ENCODE measurements around the gene SRRM2.

SRRM2 gene

DNA sequence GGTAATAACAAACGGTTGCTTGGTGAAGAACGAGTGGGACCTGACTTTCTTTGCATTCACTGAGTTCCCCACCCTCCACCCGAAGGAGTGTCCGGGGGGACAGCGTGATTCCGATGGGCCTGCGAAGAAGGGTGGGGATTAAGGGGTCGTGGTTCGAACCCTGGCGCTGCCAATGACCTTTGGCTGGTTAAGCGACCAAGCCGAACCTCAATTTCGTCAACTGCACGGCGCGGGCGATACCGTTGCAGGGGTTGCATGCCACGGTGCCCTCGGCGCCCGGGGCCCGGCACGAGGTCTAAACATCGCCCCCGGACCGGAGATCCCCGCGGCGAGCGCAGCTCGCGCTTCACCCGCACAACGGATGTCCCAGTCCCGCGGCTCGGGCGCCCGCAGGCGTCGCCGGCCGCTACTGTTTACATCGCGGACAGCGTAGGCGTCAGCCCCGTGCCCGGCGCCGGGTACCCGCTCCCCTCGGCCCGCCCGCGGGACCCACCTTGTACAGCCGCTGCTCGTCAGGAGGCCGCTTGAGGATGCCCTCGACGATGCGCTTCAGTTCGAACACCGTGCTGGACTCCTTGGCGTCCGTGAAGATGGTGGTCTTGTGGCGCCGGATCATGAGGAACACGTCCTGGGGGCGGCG lies 24.2 kb downstream of the SRRM2 start:
- TF ChIP-seq, protein P1, sequence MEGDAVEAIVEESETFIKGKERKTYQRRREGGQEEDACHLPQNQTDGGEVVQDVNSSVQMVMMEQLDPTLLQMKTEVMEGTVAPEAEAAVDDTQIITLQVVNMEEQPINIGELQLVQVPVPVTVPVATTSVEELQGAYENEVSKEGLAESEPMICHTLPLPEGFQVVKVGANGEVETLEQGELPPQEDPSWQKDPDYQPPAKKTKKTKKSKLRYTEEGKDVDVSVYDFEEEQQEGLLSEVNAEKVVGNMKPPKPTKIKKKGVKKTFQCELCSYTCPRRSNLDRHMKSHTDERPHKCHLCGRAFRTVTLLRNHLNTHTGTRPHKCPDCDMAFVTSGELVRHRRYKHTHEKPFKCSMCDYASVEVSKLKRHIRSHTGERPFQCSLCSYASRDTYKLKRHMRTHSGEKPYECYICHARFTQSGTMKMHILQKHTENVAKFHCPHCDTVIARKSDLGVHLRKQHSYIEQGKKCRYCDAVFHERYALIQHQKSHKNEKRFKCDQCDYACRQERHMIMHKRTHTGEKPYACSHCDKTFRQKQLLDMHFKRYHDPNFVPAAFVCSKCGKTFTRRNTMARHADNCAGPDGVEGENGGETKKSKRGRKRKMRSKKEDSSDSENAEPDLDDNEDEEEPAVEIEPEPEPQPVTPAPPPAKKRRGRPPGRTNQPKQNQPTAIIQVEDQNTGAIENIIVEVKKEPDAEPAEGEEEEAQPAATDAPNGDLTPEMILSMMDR (IDR thresholded peaks at IDR 0.05; ENCODE audit: extremely low read depth, missing control alignments), result no peak
- DNase-seq (ENCODE audit: low spot score), result peak; percentile 66

DNA sequence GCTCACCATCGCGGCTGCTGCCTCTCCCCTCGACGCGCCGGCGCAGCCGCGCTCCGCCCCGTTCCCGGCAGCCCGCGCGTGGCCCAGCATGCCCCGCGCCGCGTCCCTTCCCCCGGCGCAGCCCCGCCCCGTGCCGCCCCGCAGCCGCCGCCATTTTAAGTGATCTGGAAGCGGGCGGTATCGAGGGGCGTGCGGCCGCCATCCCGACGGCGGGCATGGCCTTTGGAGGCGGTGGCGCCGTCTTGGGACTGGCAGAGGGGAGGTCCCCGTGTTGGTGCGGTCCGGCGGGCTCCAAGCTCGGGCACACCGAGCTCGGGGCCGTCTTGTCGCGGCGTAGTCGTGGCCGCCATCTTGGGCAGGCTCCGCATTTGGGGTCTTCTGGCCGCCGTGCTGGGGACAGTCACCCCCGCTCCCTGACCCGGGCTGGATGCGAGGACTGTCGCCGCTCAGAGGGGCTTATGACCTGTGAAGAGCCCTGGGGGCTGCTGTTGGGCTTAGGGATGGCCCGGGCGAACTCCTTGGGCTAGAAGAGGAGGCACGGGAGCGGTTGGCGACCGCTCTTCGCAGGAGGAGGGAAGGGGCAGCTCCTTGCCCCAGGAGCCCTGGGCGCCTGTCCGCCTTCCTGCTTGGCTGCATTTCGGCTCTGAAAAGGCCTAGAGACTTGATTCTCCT lies 24.9 kb downstream of the SRRM2 start, which contains the start of gene ELOB:
Gene ELOB, minus strand, starts transcription at position 50 of the 672 bp plus-strand sequence. Its CDS starts 41 bp downstream, at position 9.
- peak; percentile 99 for DNase-seq (ENCODE audit: low spot score)
- TF ChIP-seq, protein P1 (IDR thresholded peaks at IDR 0.05; ENCODE audit: extremely low read depth, missing control alignments), result no peak

DNA sequence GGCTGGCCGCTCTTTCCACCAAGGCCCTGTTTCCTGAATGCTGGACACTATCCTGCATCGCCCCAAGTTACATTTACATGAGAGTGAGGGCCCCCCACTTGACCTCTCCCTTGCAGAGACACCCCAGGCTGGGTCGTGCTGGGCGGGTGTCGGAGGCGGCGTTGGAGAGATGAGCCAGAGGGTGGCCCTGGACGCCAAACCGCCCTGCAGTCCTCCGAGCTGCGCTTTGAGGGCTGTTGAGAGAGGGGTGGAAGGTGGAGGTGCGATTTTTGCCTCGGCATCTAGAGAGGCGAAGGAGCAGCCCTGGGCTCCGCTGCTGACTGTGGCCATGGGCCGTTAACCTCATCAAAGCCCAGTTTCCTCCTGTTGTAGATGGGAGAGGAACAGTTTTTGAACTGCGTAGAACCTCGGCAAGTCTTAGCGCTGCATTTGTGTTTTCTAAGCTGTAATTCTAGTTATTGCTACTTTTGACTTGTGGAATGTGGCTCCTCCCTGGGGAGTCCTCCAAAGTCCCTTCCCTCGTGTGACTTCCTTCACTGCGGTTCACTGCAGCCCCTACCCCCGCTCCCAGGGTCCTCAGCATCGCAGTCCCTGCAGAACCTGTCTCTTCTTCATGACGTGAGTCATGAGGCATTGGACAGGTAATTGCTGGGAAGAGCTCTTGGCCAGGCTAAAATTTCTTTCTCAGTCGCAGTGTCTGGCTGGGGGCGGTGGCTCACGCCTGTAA lies 25.6 kb downstream of the SRRM2 start:
- TF ChIP-seq, protein P1 (IDR thresholded peaks at IDR 0.05; ENCODE audit: extremely low read depth, missing control alignments), result no peak
- DNase-seq (ENCODE audit: low spot score), result peak; percentile 55

DNA sequence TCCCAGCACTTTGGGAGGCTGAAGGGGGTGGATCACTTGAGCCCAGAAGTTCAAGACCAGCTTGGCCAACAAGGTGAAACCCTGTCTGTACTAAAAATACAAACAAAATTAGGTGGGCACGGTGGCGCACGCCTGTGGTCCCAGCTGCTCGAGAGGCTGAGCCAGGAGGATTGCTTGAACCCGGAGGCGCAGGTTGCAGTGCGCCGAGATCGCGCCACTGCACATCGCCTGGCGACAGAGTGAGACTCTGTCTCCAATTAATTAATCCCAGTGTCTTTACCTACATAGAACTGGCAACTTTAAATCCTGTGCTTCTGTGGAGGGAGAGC lies 26.2 kb downstream of the SRRM2 start:
- DNase-seq (ENCODE audit: low spot score), result no peak
- TF ChIP-seq, protein P1 (IDR thresholded peaks at IDR 0.05; ENCODE audit: extremely low read depth, missing control alignments), result no peak

DNA sequence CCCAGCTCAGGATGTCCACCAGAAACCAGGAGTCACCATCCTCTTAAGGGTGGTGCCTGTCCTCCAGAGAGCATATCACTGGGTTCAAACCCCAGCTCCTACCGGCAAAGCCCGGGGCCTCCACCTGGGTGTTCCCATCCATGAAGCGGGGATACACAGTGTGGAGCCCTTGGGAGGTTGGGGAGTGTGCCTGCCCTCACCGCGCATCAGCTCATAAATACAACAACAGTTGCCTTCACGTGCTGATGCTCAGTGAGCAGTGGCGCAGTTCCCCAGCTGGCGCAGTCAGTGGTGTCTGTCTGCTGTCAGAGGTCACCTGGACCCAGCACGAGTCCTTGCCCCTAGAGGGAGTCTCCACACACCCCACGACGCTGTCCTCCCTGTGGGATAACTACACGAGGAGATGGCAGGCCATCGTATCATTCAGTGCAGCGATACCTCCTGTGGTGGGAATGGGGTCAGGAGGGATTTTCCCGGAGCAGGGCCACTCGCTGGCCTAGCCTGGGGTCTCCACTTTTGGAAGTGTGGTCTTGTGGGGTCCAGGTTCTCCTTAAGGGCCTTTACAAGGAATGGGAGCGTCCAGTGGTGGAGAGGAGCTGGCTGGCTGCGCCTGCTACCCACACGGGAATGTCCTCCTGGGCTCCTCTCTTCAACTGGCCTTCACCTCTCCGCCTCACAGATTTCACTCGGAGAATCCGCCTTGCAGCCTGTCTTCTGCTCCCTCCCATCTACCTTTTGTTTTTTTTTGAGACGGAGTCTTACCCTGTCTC lies 26.9 kb downstream of the SRRM2 start:
- TF ChIP-seq, protein P1 (IDR thresholded peaks at IDR 0.05; ENCODE audit: extremely low read depth, missing control alignments), result no peak
- no peak for DNase-seq (ENCODE audit: low spot score)

DNA sequence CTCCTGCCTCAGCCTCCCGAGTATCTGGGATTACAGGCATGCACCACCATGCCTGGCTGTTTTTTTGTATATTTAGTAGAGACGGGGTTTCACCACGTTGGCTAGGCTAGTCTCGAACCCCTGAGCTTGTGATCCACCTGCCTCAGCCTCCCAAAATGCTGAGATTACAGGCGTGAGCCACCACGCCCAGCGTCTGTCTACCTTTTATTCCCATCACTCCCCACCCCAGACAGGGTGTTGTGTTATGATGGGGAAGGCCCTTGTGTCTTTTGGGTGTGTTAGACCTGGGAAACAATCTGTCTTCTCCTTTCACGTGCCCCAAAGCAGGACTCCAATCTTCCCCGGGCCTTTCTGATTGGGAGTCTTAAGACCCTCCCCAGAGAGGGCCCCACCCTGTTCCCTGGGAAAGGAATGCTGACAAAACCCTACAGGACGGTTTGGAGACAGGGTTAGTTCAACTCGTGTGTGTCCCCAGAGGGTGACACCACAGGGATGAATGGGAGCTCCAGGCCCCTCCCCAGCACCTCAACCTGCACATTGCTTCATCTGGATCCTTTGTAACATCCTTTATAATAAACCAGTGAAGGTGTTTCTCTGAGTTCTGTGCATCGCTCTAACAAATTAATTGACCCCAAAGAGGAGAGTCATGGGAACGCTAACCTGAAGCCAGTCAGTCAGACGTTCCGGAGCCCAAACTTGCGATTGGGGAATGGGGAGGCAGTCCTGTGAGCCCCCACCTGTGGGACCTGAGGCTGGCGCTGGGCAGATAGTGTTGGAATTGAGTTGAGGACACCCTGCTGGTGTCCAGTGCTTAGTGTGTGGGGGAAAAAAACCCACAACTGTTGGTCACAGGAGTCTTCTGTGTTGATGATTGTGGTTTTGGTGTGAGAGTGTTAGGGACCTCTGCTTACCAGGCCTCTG lies 27.8 kb downstream of the SRRM2 start:
- TF ChIP-seq, protein P1 (IDR thresholded peaks at IDR 0.05; ENCODE audit: extremely low read depth, missing control alignments), result no peak
- no peak for DNase-seq (ENCODE audit: low spot score)

Data from GM20000 (cell line).